B cell (primary cell): ENCODE results near the gene SCMH1. TPM values are rescaled to one million over a fixed set of nuclear protein-coding genes. Genes with fewer than 3 reads are reported as not detected.
A peak's percentile ranks its signal among the peaks of the same experiment; 100 is the strongest.

Experiments
- ATAC-seq: fragments of 200-7000 bp; cut with Tn5 transposase; one replicate; pipeline ENCODE4 v1.10.0; 2021; ENCODE audit warnings: low read depth, mild to moderate bottlenecking, moderate number of reproducible peaks, moderate library complexity
- CTCF ChIA-PET: fragments of 350-600 bp; sonication (Branson Sonifier 250); formaldehyde crosslinking; loops from one replicate; lab custom pipeline; 2021; ENCODE audit warnings: antibody characterized with exemption, inconsistent platforms; lab: Charles Lee
- POLR2A ChIA-PET: fragments of 350-600 bp; sonication (Branson Sonifier 250); formaldehyde crosslinking; loops from one replicate; lab custom pipeline; 2021; ENCODE audit warnings: antibody characterized with exemption; lab: Charles Lee
- DNase-seq: peaks from one replicate; pipeline ENCODE4 v3.0.0; 2013
- H2AFZ ChIP-seq: 2 replicates; pipeline ENCODE4 v1.6.1; 2012; ENCODE audit warnings: mild to moderate bottlenecking, low read depth, low read length; ENCODE audit not compliant: insufficient read depth, poor library complexity, severe bottlenecking
- H3K27ac ChIP-seq, 2 donors: 1 replicate in 1 of 2; 2 replicates in 1 of 2; pipeline ENCODE4 v1.5.1; 2012 to 2013; ENCODE audit warnings: low read length in 2 of 2, mild to moderate bottlenecking in 2 of 2, moderate library complexity in 1 of 2
- H3K27me3 ChIP-seq, 4 experiments: fragments of 200-600 bp in 1 of 4; sonication (generic) in 1 of 4; replicated peaks in 1 of 4; 1 replicate in 2 of 4; 2 replicates in 2 of 4; pipeline versions ENCODE4 v1.6.1 to v1.7.0; 2013 to 2016; ENCODE audit warnings: low read length in 3 of 4, mild to moderate bottlenecking in 2 of 4, mixed read lengths in 1 of 4, moderate library complexity in 1 of 4; ENCODE audit not compliant: insufficient read depth in 4 of 4, control insufficient read depth in 3 of 4; ENCODE audit errors: control extremely low read depth in 1 of 4
- H3K36me3 ChIP-seq, 2 experiments: replicated peaks in 1 of 2; 1 replicate in 1 of 2; 2 replicates in 1 of 2; pipeline versions ENCODE4 v1.6.1 to v1.7.1; 2013; ENCODE audit warnings: low read length in 1 of 2; ENCODE audit not compliant: insufficient read depth in 2 of 2, control insufficient read depth in 1 of 2; ENCODE audit errors: control extremely low read depth in 1 of 2, extremely low read depth in 1 of 2
- H3K4me1 ChIP-seq, 2 donors: fragments of 200-600 bp in 1 of 2; sonication (generic) in 1 of 2; 1 replicate in 1 of 2; 2 replicates in 1 of 2; pipeline versions ENCODE4 v1.5.1 to v1.6.1; 2013 to 2017; ENCODE audit warnings: low read length in 2 of 2; ENCODE audit not compliant: control insufficient read depth in 2 of 2, insufficient read depth in 2 of 2
- H3K4me2 ChIP-seq: replicated peaks from 2 replicates; pipeline ENCODE3; 2012; ENCODE audit warnings: mild to moderate bottlenecking, low read depth, low read length; ENCODE audit not compliant: poor library complexity, severe bottlenecking
- H3K4me3 ChIP-seq, 5 experiments: fragments of 200-600 bp in 1 of 5; sonication (generic) in 1 of 5; 1 replicate in 3 of 5; 2 replicates in 2 of 5; pipeline versions ENCODE4 v1.5.1 to v1.7.0; 2011 to 2016; ENCODE audit warnings: low read length in 4 of 5, mild to moderate bottlenecking in 4 of 5, low read depth in 2 of 5, control low read depth in 1 of 5, moderate library complexity in 1 of 5; ENCODE audit not compliant: insufficient read depth in 1 of 5; ENCODE audit errors: control extremely low read depth in 1 of 5, extremely low read depth in 1 of 5
- H3K79me2 ChIP-seq: fragments of 200-600 bp; sonication (generic); one replicate; pipeline ENCODE4 v1.6.0; 2016; ENCODE audit warnings: low read length; ENCODE audit not compliant: control insufficient read depth, insufficient read depth
- H3K9ac ChIP-seq: fragments of 200-600 bp; sonication (generic); 2 replicates; pipeline ENCODE4 v1.6.1; 2017; ENCODE audit warnings: mild to moderate bottlenecking, low read length, moderate library complexity
- H3K9me3 ChIP-seq, 3 donors: one replicate each; pipeline versions ENCODE4 v1.6.1 to v1.7.1; 2013; ENCODE audit warnings: low read length in 2 of 3; ENCODE audit not compliant: control insufficient read depth in 2 of 3, insufficient read depth in 1 of 3; ENCODE audit errors: control extremely low read depth in 1 of 3
- H4K20me1 ChIP-seq: 2 replicates; pipeline ENCODE4 v1.6.0; 2012; ENCODE audit warnings: mild to moderate bottlenecking, low read length; ENCODE audit not compliant: insufficient read depth, control insufficient read depth, poor library complexity, severe bottlenecking
- H3K27ac Mint-ChIP-seq: one replicate; pipeline ENCODE4 v1.8.0; 2021; ENCODE audit warnings: mixed read lengths
- H3K27me3 Mint-ChIP-seq: one replicate; pipeline ENCODE4 v1.8.0; 2021; ENCODE audit warnings: mixed read lengths
- H3K4me1 Mint-ChIP-seq: one replicate; pipeline ENCODE4 v1.8.0; 2021; ENCODE audit warnings: mixed read lengths
- H3K4me3 Mint-ChIP-seq: one replicate; pipeline ENCODE4 v1.8.0; 2021; ENCODE audit warnings: mixed read lengths
- H3K9me3 Mint-ChIP-seq: one replicate; pipeline ENCODE4 v1.8.0; 2022; ENCODE audit warnings: mixed read lengths; ENCODE audit not compliant: insufficient read depth
- EZH2 ChIP-seq: IDR thresholded peaks from 2 replicates; pipeline ENCODE4 v1.6.1; 2012; ENCODE audit warnings: borderline replicate concordance, low read depth, mild to moderate bottlenecking, moderate library complexity, low read length; ENCODE audit not compliant: insufficient read depth, poor library complexity, severe bottlenecking
- whole genome bisulfite sequencing: methylation state at CpG from one replicate; pipeline ENCODE4 v1.1.5; 2013; ENCODE audit warnings: missing lambda C conversion rate; ENCODE audit not compliant: insufficient coverage; 5-methylcytosine and 5-hydroxymethylcytosine counted together
- intact Hi-C: fragments of 100-400 bp; cut with micrococcal nuclease; formaldehyde crosslinking; loops from one replicate; pipeline ENCODE4 v1.10.0; 2022
- polyA plus RNA-seq: library from polyadenylated mRNA; depleted of rRNA; stranded (reverse); fragments of >200 nt; gene quantifications from 2 replicates; pipeline ENCODE4 v1.2.3, GENCODE V29; 2012
- total RNA-seq, 2 donors: library from RNA; stranded (reverse); fragments of 120-200 nt in 1 of 2; gene quantifications; 1 replicate in 1 of 2; 2 replicates in 1 of 2; pipeline versions ENCODE4 v1.2.3 to v1.2.4, GENCODE V29; 2013 to 2022
- TF ChIP-seq, protein P1 (sequence below): fragments of 200-600 bp; IDR thresholded peaks from one replicate; pipeline ENCODE4 v1.8.0; 2022; ENCODE audit warnings: antibody characterized with exemption, mild to moderate bottlenecking

SCMH1 gene
- total and polyA plus RNA-seq, 2 donors (not counting 1 experiment from before 2014, with no cell fraction given) = 29.4 to 33.3 TPM

DNA sequence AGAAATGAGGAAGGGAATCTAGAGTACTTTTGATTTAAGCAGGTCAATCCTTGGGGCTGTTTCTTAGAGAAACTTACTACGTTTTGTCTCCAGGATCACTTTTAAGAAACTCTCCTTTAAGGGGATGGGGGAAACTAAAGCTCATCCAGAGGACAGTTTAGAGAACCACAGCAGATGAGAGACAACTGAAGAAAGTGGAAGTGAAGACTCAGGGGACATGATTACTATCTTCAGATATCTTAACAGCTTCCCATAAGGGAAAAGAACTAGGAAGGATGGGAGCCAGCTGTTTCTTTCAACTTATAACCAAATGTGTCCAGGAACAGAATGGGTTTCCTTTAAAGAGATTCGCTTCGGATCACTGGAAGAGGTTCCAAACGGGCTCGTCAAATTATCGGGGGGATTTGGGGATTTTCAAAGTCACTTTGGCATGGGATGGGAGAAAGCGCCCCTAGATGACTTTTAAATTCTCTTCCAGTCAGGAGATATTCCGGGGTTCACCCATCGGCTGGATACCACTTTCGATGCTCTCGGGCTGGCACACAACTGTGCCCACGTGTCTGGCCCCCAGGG is 1.2 kb downstream of the SCMH1 start:
- intact Hi-C loops = loop anchor here (5.0 kb wide), 1 partner anchor 121 kb away; the partner anchor contains the start of gene FOXO6
- Mint-ChIP-seq H3K4me3 (peak overlapping the region; percentile 87), H3K27me3 (no peaks in the 10 kb centered on the region), H3K27ac (peak overlapping the region; percentile 85), H3K4me1 (peaks cover 19% of the 10 kb centered on the region), H3K9me3 (no peaks in the 10 kb centered on the region)
- peak overlapping the region; percentile 78 for H2AFZ ChIP-seq
- peak overlapping the region; percentile 65 to 67 for H3K27ac ChIP-seq
- no peaks in the 10 kb centered on the region for H3K9me3 ChIP-seq
- H3K9ac ChIP-seq = peak overlapping the region; percentile 71
- 2% methylated on average over 11 of the region's 12 CpGs for WGBS
- no peaks in the 10 kb centered on the region for H3K27me3 ChIP-seq
- peak overlapping the region; percentile 92 for H3K4me2 ChIP-seq
- peaks cover 11 to 16% of the 10 kb centered on the region in 2 donors for H3K4me1 ChIP-seq
- H3K36me3 ChIP-seq = no peaks in the 10 kb centered on the region
- ChIA-PET POLR2A (interaction anchor here (0.6 to 0.7 kb wide), 2 partner anchors 1494 to 1665 kb away, joined by 3 to 5 read pairs; no protein-coding TSS in a partner anchor), CTCF (interaction anchor here (0.7 to 1.6 kb wide), 5 partner anchors 9 to 288 kb away, joined by 3 to 5 read pairs (median 3); no protein-coding TSS in a partner anchor)
- DNase-seq (peak; percentile 55), ATAC-seq (peak; percentile 9)
- peaks cover 5% of the 10 kb centered on the region for H3K79me2 ChIP-seq
- no peaks in the 10 kb centered on the region for H4K20me1 ChIP-seq
- H3K4me3 ChIP-seq = peak overlapping the region; percentile 23 to 65 (median 58)
- no peak for TF ChIP-seq EZH2
- TF ChIP-seq, protein P1, sequence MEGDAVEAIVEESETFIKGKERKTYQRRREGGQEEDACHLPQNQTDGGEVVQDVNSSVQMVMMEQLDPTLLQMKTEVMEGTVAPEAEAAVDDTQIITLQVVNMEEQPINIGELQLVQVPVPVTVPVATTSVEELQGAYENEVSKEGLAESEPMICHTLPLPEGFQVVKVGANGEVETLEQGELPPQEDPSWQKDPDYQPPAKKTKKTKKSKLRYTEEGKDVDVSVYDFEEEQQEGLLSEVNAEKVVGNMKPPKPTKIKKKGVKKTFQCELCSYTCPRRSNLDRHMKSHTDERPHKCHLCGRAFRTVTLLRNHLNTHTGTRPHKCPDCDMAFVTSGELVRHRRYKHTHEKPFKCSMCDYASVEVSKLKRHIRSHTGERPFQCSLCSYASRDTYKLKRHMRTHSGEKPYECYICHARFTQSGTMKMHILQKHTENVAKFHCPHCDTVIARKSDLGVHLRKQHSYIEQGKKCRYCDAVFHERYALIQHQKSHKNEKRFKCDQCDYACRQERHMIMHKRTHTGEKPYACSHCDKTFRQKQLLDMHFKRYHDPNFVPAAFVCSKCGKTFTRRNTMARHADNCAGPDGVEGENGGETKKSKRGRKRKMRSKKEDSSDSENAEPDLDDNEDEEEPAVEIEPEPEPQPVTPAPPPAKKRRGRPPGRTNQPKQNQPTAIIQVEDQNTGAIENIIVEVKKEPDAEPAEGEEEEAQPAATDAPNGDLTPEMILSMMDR = no peak

DNA sequence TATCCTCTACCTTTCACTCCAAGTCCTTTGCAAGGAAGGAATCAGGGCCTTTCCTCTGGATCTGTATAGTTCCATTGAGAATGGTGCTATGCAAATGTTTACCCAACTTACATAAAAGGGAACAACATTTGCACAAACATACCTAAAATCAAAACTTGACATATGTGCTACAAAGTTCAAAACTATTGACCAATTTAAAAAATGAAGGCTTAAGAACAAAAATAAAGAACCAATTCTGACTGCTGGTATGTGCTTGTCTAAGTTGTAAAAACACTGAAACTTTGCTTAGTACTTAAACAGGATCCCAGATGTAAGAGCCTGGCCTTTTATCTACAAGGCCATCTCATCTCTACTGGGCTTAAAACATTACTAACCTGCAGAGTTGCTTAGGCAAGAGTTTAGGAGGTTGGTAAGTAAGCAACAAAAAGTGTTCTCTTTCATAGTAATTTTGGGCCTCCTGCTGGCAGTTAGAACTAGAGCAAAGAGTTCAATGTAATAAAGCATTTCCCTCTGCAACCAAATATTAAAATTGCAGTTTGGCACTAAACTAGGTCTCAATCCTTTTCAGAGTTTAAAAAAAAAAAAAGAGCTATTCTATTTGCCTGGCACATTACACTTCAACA is 2.0 kb downstream of the SCMH1 start:
- ChIA-PET POLR2A (interaction anchor here (0.7 kb wide), 1 partner anchor 1664 kb away, joined by 5 read pairs; no protein-coding TSS in a partner anchor), CTCF (interaction anchor here (0.7 to 1.1 kb wide), 4 partner anchors 8 to 288 kb away, joined by 3 read pairs; no protein-coding TSS in a partner anchor)
- ATAC-seq = no peak
- Histone ChIP-seq H3K27me3 (no peaks in the 10 kb centered on the region), H3K36me3 (no peaks in the 10 kb centered on the region), H2AFZ (no peak overlapping the region), H3K9ac (no peak overlapping the region), H3K4me2 (peak overlapping the region; percentile 92), H3K9me3 (no peaks in the 10 kb centered on the region), H3K27ac (peak overlapping the region in 1 of 2 donors; percentile 65), H3K4me3 (no peak overlapping the region), H4K20me1 (no peaks in the 10 kb centered on the region), H3K4me1 (peaks cover 11 to 16% of the 10 kb centered on the region in 2 donors), H3K79me2 (peaks cover 5% of the 10 kb centered on the region)
- intact Hi-C loops = loop anchor here (5.0 kb wide), 1 partner anchor 122 kb away; the partner anchor contains the start of gene FOXO6
- TF ChIP-seq EZH2 = no peak
- TF ChIP-seq, protein P1 = no peak
- H3K9me3 Mint-ChIP-seq = no peaks in the 10 kb centered on the region
- peak overlapping the region; percentile 17 for H3K4me3 Mint-ChIP-seq
- peak overlapping the region; percentile 50 for H3K27ac Mint-ChIP-seq
- peaks cover 19% of the 10 kb centered on the region for H3K4me1 Mint-ChIP-seq
- H3K27me3 Mint-ChIP-seq = no peaks in the 10 kb centered on the region
- peak; percentile 38 for DNase-seq
